ENCODE data around the gene RIPK4. TPM values are rescaled to one million over a fixed set of nuclear protein-coding genes. Genes with fewer than 3 reads are reported as not detected.

The RIPK4 gene
- total RNA-seq, 1 experiment from 2014 or later = 20.1 TPM

DNA sequence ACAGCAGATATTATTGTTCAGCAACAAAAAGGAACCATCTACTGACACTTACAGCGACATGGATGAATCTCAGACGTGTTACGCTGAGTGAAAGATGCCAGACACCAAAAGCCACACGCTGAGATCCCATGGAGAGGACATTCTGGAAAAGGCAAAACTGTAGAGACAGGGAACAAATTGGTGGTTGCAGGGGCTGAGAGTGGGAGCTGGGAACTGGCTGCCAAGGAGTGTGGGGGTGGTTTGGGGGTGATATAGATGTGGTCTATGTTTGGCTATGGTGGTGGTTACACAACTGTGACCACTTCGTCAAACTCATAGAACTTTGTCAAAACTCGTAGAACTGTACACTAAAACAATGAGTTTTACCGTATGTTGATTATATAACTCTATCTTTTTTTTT is 57.7 kb downstream of the RIPK4 start (continued):
- TF ChIP-seq ZMAT4 (CRISPR knock-in tag; IDR thresholded peaks at IDR 0.05) (no peak), PRRX2 (CRISPR knock-in tag; IDR thresholded peaks at IDR 0.05) (no peak)

DNA sequence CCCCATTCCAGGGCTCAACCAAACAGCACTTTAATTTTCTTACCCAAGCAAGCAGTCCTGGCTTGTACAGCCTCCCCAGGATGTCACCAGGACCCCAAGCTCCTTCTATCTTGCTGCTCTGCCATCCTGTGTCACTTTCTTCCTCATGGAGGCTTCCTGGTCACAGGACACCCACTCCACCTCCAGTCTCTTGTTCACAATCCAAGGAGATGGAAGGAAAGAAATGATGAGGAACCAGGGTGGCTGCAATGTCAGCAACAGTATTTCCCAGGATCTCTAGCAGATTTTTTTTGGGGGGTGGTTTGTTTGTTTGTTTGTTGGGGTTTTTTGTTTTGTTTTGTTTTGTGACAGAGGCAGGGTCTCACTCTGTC is 58.9 kb downstream of the RIPK4 start:
- H3K36me3 Mint-ChIP-seq = no peaks in the 10 kb centered on the region
- ChIA-PET CTCF (interaction anchor here (1.4 kb wide), 1 partner anchor 95 kb away, joined by 3 read pairs; no protein-coding TSS in a partner anchor), POLR2A (no interaction called here)
- H3K27me3 Mint-ChIP-seq (ENCODE audit: low read depth) = peaks cover 7% of the 10 kb centered on the region
- DNase-seq (ENCODE audit: low spot score) = no peak
- no peaks in the 10 kb centered on the region for H3K9me3 Mint-ChIP-seq
- TF ChIP-seq ZBTB43 (CRISPR knock-in tag; IDR thresholded peaks at IDR 0.05) = no peak
- no peak for TF ChIP-seq ZNF416 (CRISPR knock-in tag; IDR thresholded peaks at IDR 0.05)
- TF ChIP-seq, protein P1, sequence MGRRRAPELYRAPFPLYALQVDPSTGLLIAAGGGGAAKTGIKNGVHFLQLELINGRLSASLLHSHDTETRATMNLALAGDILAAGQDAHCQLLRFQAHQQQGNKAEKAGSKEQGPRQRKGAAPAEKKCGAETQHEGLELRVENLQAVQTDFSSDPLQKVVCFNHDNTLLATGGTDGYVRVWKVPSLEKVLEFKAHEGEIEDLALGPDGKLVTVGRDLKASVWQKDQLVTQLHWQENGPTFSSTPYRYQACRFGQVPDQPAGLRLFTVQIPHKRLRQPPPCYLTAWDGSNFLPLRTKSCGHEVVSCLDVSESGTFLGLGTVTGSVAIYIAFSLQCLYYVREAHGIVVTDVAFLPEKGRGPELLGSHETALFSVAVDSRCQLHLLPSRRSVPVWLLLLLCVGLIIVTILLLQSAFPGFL (CRISPR knock-in tag; IDR thresholded peaks at IDR 0.05; ENCODE audit: borderline replicate concordance) = no peak
- no peak for TF ChIP-seq CBFB (CRISPR knock-in tag; IDR thresholded peaks at IDR 0.05; ENCODE audit: low read depth)
- no peak for TF ChIP-seq ATF1 (CRISPR knock-in tag; IDR thresholded peaks at IDR 0.05)
- TF ChIP-seq, protein P2, sequence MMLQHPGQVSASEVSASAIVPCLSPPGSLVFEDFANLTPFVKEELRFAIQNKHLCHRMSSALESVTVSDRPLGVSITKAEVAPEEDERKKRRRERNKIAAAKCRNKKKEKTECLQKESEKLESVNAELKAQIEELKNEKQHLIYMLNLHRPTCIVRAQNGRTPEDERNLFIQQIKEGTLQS (CRISPR knock-in tag; conservative IDR thresholded peaks at IDR 0.05) = no peak
- no peak for TF ChIP-seq ZMAT4 (CRISPR knock-in tag; IDR thresholded peaks at IDR 0.05)
- TF ChIP-seq, protein P3, sequence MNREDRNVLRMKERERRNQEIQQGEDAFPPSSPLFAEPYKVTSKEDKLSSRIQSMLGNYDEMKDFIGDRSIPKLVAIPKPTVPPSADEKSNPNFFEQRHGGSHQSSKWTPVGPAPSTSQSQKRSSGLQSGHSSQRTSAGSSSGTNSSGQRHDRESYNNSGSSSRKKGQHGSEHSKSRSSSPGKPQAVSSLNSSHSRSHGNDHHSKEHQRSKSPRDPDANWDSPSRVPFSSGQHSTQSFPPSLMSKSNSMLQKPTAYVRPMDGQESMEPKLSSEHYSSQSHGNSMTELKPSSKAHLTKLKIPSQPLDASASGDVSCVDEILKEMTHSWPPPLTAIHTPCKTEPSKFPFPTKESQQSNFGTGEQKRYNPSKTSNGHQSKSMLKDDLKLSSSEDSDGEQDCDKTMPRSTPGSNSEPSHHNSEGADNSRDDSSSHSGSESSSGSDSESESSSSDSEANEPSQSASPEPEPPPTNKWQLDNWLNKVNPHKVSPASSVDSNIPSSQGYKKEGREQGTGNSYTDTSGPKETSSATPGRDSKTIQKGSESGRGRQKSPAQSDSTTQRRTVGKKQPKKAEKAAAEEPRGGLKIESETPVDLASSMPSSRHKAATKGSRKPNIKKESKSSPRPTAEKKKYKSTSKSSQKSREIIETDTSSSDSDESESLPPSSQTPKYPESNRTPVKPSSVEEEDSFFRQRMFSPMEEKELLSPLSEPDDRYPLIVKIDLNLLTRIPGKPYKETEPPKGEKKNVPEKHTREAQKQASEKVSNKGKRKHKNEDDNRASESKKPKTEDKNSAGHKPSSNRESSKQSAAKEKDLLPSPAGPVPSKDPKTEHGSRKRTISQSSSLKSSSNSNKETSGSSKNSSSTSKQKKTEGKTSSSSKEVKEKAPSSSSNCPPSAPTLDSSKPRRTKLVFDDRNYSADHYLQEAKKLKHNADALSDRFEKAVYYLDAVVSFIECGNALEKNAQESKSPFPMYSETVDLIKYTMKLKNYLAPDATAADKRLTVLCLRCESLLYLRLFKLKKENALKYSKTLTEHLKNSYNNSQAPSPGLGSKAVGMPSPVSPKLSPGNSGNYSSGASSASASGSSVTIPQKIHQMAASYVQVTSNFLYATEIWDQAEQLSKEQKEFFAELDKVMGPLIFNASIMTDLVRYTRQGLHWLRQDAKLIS (CRISPR knock-in tag; IDR thresholded peaks at IDR 0.05; ENCODE audit: borderline replicate concordance) = no peak
- TF ChIP-seq ZNF317 (CRISPR knock-in tag; IDR thresholded peaks at IDR 0.05; ENCODE audit: borderline replicate concordance, low read depth) = no peak
- TF ChIP-seq, protein P4, sequence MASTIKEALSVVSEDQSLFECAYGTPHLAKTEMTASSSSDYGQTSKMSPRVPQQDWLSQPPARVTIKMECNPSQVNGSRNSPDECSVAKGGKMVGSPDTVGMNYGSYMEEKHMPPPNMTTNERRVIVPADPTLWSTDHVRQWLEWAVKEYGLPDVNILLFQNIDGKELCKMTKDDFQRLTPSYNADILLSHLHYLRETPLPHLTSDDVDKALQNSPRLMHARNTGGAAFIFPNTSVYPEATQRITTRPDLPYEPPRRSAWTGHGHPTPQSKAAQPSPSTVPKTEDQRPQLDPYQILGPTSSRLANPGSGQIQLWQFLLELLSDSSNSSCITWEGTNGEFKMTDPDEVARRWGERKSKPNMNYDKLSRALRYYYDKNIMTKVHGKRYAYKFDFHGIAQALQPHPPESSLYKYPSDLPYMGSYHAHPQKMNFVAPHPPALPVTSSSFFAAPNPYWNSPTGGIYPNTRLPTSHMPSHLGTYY (CRISPR knock-in tag; IDR thresholded peaks at IDR 0.05) = no peak
- no peak for TF ChIP-seq ZNF396 (CRISPR knock-in tag; IDR thresholded peaks at IDR 0.05; ENCODE audit: borderline replicate concordance)
- no peak for TF ChIP-seq NR2C2 (CRISPR knock-in tag; IDR thresholded peaks at IDR 0.05)
- TF ChIP-seq JAZF1 (CRISPR knock-in tag; IDR thresholded peaks at IDR 0.05) = no peak
- TF ChIP-seq MYBL2 (CRISPR knock-in tag; IDR thresholded peaks at IDR 0.05) = no peak
- no peak for TF ChIP-seq GTF2I (CRISPR knock-in tag; conservative IDR thresholded peaks at IDR 0.05)
- H3K4me3 Mint-ChIP-seq = no peak overlapping the region
- no peak overlapping the region for H3K27ac Mint-ChIP-seq
- H3K4me1 Mint-ChIP-seq = peaks cover 37% of the 10 kb centered on the region
- ATAC-seq = no peak
